Glomerular visceral epithelial cell (primary cell): ENCODE results near the gene KDM2A.
A peak's percentile ranks its signal among the peaks of the same experiment; 100 is the strongest.
"Not testable (repeated sequence)": the region's sequence is repeated elsewhere in the genome, so short reads cannot be mapped to it uniquely, and the experiment has no call there.

Experiments used
- DNase-seq: peaks from one replicate; pipeline ENCODE4 v3.0.0-alpha.2; 2016; ENCODE audit errors: extremely low spot score

Gene KDM2A

DNA sequence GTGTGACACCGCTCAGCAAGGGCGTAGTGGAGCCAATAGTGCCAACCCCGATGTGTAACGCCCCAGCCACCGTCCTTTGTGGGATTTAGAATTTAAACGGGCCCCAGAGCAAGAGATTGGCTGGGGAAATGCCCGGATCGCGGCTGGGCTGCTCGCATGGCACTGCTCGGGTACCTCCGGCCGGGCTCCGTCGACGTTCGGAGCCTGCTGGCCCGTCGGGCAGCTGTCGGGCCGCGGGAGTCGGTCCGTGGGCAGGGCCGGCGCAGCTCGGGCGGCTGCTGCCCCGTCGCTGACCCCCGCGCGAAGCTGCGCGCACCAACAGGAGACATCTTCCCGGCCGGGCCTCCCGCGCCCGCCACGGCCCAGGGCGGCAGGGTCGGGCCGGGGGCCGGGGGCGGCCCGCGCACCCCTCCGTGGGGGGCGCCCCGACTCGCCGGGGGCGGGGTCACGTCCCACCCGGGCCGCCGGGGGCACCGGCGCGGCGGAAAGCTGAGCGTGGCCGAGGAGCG lies 1.3 kb upstream of the KDM2A start:
- peak; percentile 22 for DNase-seq

DNA sequence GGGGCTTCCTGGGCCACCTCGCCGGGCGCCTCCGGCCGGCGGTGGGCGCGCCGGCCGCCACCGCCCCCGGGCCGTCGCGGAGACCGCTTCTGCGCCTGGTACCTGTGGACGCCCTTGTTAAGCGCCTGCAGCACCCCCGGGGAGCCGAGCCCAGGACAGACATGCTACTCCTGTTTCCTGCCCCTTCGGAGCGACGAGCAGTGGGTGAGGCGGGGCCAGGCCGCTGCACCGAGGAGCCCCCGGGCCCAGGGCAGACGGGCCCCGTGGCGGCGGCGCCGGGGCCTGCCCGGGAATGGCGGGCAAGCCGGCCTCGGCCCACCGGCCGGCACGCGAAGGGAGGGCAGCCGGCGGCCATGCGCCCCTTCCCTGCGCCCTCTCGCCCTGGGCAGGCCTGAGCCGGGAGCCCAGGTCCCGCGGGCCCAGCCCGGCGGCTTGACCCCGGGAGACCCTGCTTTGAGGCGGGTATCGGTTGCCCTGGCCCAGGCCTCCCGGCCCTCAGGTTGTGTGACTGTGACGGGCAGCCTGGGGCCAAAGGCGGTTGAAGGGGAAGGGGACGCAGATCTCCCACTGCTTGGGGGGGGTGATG lies 789 bp upstream of the KDM2A start:
- peak; percentile 44 for DNase-seq

DNA sequence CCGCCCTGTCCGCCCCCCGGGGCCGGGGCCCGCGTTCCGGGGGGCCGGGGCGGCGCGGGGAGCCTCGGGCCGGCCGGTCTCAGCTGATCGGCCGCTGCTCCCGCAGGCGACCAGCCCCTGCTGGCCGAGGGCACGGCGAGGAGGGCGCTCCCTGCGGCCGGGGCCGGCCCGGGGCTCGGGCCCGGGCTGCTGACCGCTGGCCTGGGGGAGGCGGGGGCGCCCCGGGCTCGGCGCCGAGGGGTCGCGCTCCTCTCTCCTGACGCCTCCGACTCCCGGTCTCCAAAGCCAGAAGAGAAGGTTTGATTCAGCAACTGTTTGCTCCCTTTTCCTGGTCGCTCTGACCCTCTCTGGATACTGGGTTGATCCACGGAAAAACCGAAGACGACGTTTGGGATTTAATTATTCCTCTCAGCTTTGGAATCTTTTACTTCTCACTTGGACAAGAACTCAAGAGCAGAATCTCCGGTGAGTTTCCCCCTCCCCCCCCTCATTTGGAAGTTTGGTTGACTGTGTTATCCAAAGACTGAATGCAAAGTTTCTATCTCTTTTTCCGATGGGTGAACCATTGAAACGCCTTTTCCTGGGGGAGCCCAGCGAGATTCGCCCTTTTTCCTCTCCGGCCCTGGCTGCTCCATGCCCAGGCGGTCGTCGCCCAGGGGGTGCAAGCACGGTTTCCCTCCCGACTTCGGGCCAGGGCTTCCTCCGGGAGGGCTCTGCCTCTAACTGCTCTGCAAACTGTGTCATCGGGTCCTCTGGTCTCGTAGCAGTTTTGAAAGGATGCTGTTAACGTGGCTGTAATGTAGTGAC lies 725 bp downstream of the KDM2A start:
- peak; percentile 28 for DNase-seq

DNA sequence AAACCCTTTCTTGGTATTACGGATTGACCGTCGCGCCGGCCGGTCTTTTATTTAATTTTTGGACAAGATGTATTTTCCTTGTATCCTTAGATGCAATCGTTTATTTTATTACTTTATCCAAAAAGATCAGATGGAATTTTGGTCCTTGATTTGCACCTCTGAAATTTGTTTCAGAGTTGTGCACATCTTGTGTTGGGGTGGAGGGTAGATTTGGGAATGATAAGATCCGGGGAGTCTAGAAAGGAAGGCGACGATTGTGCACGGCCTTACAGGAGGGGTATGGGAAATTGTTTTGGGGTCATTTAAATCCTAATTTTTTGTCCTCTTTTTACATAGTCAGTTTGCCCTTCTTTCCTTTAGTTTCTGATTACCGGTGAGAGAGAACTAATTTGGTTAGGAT lies 1.4 kb downstream of the KDM2A start:
- DNase-seq, result no peak

DNA sequence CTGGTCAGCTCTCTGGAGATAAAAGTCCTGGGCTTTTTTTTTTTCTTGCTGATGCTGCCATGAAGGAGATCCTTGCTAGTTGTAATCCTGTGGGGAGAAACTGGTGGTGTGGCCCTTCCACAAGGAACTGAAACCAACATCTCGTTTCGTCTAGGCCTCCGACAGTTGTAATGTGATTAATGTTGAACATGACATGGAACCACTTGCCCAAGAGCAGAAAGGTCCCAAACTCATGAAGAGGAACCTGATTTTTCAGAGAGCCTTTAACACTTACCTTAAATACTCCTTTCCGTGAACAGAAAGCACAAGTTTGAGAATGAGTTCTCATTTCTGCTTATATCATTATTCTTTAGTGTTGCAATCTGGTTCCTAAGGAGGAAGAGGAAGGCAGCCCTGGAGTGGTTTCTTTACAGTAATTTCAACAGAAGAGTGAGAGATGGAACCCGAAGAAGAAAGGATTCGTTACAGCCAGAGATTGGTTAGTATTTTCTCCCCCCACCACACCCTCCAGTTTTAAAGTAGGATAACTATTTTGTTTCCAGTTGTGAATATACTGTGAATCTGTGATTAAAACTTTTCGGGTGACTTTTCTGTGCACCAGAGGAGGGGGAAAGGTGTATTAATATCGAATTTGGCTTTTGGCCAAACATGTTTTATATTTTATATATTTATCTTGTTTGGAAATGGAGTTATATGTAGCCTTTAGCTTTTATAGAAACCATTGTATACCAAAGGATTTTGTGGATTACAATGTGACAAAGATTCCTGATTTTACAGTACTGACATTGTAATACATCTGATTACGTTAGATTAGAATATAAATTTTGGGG lies 2.0 kb downstream of the KDM2A start:
- DNase-seq, result peak; percentile 42

DNA sequence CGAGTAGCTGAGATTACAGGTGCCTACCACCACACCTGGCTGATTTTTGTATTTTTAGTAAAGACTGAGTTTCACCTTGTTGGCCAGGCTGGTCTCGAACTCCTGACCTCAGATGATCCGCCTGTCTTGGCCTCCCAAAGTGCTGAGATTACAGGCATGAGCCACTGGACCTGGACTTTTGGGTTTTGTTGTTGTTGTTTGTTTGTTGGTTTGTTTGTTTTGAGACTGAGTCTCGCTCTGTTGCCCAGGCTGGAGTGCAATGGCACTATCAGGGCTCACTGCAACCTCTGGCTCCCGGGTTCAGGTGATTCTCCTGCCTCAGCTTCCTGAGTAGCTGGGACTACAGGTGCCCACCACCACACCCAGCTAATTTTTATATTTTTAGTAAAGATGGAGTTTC lies 4.7 kb downstream of the KDM2A start:
- not testable (repeated sequence) for DNase-seq

DNA sequence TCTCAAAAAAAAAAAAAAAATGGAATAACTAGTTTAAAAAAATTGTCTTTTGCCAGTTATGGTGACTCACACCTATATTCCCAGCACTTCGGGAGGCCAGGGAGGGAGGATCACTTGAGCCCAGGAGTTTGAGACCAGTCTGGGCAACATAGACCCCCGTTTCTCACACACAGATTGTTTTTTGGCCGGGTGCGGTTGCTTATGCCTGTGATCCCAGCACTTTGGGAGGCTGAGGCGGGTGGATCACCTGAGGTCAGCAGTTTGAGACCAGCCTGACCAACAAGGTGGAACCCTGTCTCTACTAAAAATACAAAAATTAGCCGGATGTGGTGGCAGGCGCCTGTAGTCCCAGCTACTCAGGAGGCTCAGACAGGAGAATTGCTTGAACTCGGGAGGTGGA lies 7.2 kb downstream of the KDM2A start:
- DNase-seq, result not testable (repeated sequence)

DNA sequence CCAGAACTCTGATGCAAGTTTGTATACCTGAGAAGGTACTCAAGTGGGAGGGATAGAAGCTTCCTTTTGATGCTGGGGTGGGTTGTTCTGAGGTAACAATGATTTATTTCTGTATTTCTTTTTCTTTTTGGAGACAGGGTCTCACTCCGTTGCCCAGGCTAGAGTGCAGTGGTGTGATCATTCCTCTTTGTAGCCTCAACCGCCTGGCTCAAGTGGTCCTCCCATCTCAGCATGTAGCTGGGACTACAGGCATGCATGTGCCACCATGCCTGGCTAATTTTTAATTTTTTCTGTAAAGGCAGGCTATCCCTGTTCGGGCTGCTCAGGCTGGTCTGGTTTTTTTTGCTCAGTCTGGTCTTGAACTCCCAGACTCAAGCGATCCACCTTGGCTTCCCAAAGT lies 7.9 kb downstream of the KDM2A start:
- DNase-seq, result no peak

DNA sequence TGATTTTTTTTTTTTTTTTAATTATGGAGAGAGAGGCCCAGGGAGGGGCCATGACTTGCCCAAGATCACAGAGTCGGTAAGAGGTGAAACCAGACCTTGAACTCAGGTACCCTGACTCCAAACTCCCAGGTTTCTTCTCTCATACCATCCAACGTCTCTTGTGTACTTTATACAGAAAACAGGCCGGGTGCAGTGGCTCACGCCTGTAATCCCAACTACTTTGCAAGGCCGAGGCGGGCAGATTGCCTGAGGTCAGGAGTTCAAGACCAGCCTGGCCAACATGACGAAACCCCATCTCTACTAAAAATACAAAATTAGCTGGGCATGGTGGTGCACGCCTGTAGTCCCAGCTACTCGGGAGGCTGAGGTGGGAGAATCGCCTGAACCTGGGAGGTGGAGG lies 11.8 kb downstream of the KDM2A start:
- DNase-seq, result not testable (repeated sequence)

DNA sequence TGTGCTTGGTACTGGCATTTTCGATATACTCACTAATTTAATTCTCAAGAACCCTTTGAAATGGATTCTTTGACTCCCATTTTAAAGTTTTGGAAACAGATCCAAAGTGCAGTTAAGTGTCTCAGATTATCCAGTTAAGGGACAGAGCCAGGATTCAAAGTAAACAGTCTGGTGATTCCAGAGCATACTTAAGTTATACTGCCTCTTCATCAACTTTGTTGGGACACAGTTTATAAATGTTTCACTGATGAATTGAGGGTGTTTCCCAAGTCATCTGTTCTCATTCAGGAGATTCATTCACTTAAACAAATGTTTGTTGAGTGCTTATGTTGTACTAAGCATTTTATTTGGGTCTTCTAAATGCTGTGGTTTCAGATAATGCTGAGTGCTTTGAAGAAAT lies 17.1 kb downstream of the KDM2A start:
- DNase-seq, result no peak

DNA sequence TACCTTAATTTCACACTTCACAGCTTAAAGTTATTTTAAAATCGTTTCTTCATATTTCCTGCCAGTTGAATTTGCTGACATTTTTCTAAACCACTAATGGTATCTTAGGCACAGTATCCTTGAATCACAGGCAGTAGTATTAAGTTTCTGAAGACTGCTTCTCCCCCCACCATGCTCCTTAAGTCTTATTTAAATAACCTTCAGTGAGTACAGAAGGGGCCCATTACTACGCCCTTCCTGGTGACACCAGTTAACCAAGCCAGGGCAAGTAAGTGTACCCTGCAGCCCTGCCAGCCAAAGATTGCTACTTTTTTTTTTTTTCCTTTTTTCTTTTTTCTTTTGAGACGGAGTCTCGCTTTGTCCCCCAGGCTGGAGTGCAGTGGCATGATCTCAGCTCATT lies 19.9 kb downstream of the KDM2A start:
- DNase-seq, result no peak

DNA sequence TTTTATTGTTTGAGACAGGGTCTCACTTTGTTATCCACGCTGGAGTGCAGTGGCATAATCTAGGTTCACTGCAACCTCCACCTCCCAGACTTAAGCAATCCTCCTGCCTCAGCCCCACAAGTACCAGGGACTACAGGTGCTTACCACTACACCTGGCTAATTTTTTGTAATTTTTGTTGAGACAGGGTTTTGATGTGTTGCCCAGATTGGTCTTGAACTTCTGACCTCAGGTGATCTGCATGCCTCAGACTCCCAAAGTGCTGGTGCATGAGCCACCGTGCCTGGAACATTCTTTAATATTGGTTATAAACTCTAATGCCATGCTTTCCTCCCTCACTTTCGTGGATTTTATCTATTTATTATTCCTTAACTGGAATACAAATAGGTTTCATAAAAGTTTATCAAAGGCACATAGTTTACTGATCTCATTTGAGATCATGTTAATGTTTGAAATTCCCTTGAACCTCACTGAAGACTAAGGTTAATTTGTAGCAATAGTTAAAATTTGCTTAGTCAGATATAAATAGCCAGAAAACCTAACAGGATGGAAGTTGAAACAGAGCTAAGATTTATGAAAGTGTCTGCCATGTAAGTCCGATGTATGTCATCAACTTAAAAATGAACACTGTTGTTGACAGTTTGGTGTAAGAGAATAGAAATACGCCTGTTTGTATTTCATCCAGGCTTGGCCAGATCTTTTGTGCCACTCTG lies 27.6 kb downstream of the KDM2A start:
- DNase-seq, result no peak

DNA sequence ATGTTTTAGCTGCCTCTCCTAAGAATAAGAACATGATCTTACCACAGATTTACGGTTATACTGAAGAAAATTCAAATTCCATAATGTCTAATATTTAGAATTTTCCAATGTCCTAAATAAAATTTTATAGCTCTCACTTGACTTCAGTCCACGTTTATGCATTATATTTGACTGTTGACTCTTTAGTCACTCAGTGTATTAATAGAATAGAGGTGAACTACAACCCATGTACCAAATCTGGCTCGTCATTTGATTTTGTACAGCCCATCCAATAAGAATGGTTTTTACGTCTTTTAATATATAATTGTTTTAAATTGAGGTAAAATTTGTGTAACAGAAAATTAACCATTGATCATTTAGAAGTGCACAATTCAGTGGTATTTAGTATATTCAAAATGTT lies 34.9 kb downstream of the KDM2A start:
- no peak for DNase-seq

DNA sequence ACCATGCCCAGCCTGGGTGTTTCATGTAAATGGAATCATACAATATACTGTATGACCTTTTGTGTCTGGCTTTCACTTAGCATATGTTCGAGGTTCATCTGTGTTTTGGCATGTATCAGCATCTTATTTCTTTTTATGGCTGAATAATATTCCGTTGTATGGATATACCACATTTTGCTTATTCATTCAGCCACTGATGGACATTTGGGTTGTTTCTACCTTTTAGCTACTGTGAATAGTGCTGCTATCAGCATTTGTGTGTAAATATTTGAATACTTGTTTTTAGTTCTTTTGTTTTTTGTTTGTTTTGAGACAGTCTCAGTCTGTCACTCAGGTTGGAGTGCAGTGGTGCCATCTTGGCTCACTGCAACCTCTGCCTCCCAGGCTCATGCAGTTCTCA lies 35.7 kb downstream of the KDM2A start:
- no peak for DNase-seq

DNA sequence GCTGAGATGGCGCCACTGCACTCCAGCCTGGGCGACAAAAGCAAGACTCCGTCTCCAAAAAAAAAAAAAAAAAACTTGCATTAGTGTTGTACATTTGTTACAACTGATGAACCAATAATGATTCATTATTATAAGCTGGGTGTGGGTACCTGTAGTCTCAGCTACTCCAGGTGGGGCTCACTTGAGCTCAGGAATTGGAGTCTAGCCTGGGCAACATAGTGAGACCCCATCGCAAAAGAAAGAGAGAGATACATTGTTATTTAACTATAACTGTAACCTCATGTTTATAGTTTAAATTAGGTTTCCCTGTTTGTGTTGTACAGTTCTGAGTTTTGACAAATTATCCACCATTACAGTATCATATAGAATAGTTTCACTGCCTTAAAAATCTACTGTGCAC lies 38.6 kb downstream of the KDM2A start:
- DNase-seq, result no peak

DNA sequence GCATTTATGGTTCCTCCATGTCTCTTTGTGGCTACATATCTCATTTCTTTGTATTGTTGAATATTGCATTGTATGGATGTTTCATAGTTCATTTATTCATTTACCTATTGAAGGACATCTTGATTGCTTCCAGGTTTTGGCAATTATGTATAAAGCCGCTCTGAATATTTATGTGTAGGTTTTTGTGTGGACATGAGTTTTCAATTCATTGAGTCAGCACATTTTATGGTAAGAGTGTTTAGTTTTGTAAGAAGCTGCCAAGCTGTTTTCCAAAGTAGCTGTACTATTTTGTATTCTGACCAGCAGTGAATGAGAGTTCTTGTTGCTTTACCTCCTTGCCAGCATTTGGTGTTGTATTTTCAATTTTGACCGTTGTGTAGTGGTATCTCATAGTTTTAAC lies 39.2 kb downstream of the KDM2A start:
- DNase-seq, result no peak

DNA sequence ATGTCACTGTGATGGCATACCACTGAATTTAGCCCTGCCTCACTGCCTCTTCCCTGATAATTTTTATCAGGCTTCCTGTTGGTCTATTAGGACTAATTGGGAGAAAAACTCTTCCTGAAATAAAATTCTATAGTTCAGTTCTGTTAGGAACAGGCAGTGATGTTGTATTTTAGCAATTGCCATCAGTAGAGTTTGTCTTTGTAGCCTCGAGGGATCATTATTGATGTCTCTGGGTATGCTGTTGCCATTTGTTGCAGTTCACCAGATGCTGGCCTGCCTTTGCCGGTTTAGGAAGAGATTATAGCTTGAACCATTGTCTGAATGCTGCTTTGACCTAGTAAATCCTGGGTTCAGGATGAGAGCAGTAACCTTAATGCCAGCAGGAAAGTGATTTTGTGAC lies 41.0 kb downstream of the KDM2A start:
- DNase-seq, result no peak

DNA sequence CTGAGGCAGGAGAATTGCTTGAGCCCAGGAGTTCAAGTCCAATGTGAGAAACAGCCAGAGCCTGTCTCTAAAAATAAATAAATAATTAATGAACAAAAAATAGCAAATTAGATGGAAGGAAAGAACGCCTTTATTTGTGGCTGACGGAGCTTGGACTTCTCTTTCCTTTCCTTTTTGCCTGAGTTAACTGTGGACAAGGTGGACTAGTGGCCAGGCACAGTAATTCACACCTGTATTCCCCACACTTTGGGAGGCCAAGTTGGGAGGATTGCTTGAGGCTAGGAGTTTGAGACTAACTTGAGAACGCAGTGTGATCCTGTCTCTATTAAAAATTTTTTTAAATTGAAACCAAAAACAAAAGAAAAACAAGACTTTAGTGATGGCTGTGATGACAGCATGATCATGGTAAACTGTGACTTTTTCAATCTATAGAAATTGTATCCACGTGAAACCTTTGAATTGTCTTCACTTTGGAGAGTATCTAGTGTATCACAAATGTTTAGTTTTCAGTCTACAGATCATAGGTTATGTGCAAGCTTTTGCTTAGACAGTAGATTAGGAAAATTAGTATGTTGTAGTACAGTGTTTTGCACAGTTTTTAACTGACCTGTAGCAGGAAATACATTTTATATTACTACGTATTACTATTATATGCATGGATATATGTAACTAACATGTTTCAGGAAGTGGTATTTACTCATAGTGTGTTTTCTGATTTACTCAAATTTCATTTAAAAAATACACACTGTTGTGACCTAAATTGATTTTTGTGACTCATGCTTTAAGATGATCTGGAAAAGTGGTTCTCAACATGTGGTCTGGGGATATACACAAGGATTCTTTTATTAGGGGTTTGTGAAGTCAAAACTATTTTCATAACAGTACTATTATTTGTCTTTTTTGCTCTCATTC lies 42.1 kb downstream of the KDM2A start:
- no peak for DNase-seq

DNA sequence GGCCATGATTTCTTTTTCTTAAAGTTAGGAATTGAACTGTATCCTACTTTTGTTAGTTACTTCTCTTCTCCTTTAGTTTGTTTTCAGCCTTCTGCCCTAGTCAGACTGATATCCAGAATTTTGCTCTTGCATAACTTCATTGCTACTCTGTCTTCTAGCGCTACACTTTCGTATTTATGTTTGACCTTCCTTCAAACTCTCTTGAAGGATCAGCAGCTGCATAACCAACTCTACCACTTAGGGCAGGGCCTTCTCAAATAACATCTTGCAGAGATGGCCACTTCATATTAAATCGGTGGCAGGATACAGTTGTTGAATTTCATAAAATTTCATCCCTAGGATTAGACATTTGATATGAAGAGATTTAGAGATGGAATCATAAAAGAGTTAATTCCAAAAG lies 43.9 kb downstream of the KDM2A start:
- no peak for DNase-seq

DNA sequence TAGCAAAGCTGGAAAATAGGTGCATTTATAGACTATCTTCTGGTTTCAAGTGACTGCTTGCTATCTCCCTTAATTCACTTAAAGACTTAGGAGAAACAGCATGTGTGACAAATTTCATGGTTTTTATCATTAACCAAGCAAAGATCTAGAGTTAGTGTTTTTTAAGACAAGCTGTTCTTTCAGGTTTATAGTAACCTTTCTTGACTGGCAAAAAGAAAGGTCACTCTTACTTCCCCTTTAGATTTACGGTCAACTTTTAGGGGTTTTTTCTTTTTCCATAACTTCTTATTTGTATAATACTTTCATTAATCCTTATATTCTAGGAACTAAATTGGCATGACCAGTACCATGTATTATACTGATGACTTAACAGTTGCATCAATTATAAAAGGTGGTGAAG lies 46.6 kb downstream of the KDM2A start:
- DNase-seq, result no peak

DNA sequence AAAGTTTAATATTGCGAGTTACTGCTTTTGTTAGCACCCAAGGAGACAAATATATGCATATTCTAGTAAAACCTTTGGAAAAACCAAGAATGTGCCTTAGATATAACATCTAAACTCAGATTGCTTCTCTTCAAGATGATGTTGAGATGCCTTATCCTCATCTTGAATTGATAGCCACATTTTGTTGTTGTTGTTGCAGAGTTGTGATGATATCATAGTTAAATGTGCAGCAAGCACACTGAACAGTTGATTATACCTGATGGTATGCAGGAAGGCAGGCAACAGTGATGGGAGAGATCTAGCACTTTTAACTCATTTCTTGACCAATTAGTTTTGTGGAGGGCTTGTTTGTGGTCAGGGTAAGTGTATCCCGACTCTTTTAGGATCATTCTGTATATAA lies 48.0 kb downstream of the KDM2A start:
- DNase-seq, result no peak
